ENCODE data around the gene NCCRP1.

The NCCRP1 gene

GRCh38 chr19:39181500-39182173, 15.1 kb upstream of the NCCRP1 start:
- DNase-seq: no peak

- no peak for DNase-seq
Observed at GRCh38 chr19:39182174-39182505, 14.6 kb upstream of the NCCRP1 start.

GRCh38 chr19:39183104-39183503, 13.7 kb upstream of the NCCRP1 start:
- no peak for DNase-seq

- DNase-seq: no peak
Observed at GRCh38 chr19:39186391-39186790, 10.4 kb upstream of the NCCRP1 start.

GRCh38 chr19:39187552-39187943, 9.2 kb upstream of the NCCRP1 start:
- no peak for DNase-seq

GRCh38 chr19:39188960-39189359, 7.8 kb upstream of the NCCRP1 start:
- DNase-seq: no peak

GRCh38 chr19:39190768-39191167, 6.0 kb upstream of the NCCRP1 start:
- no peak for DNase-seq

- DNase-seq: no peak
Observed at GRCh38 chr19:39192846-39193245, 3.9 kb upstream of the NCCRP1 start.

- no peak for DNase-seq
Observed at GRCh38 chr19:39193803-39194202, 3.0 kb upstream of the NCCRP1 start.

GRCh38 chr19:39194832-39195542, 1.8 kb upstream of the NCCRP1 start:
- DNase-seq: no peak

GRCh38 chr19:39195755-39196154, 1.0 kb upstream of the NCCRP1 start:
- DNase-seq: no peak

- DNase-seq: no peak
Observed at GRCh38 chr19:39196320-39196719, 444 bp upstream of the NCCRP1 start.

GRCh38 chr19:39197808-39198207, 1.0 kb downstream of the NCCRP1 start:
- no peak for DNase-seq

- no peak for DNase-seq
Observed at GRCh38 chr19:39199025-39199424, 2.3 kb downstream of the NCCRP1 start.

- no peak for DNase-seq
Observed at GRCh38 chr19:39200066-39200802, 3.5 kb downstream of the NCCRP1 start.

GRCh38 chr19:39200803-39201115, 4.0 kb downstream of the NCCRP1 start:
- no peak for DNase-seq

GRCh38 chr19:39202998-39203355, 6.2 kb downstream of the NCCRP1 start:
- DNase-seq: no peak

GRCh38 chr19:39203372-39204341, 6.9 kb downstream of the NCCRP1 start, which contains the start of gene SYCN:
Gene SYCN (minus strand): TSS chr19:39204263. CDS start chr19:39204254, 9 bp downstream.
- DNase-seq: no peak

GRCh38 chr19:39205449-39205764, 8.6 kb downstream of the NCCRP1 start:
- DNase-seq: no peak

GRCh38 chr19:39206122-39206521, 9.4 kb downstream of the NCCRP1 start:
- no peak for DNase-seq

GRCh38 chr19:39207293-39207836, 10.6 kb downstream of the NCCRP1 start:
- DNase-seq: no peak

GRCh38 chr19:39208175-39208795, 11.5 kb downstream of the NCCRP1 start:
- DNase-seq: no peak
